NCI-H82 (cell line): Measurements from ENCODE around the gene CDC42BPB.

Experiments
- DNase-seq: peaks from one replicate; lab custom pipeline; 2025; lab: John Stamatoyannopoulos, UW

CDC42BPB gene

DNA sequence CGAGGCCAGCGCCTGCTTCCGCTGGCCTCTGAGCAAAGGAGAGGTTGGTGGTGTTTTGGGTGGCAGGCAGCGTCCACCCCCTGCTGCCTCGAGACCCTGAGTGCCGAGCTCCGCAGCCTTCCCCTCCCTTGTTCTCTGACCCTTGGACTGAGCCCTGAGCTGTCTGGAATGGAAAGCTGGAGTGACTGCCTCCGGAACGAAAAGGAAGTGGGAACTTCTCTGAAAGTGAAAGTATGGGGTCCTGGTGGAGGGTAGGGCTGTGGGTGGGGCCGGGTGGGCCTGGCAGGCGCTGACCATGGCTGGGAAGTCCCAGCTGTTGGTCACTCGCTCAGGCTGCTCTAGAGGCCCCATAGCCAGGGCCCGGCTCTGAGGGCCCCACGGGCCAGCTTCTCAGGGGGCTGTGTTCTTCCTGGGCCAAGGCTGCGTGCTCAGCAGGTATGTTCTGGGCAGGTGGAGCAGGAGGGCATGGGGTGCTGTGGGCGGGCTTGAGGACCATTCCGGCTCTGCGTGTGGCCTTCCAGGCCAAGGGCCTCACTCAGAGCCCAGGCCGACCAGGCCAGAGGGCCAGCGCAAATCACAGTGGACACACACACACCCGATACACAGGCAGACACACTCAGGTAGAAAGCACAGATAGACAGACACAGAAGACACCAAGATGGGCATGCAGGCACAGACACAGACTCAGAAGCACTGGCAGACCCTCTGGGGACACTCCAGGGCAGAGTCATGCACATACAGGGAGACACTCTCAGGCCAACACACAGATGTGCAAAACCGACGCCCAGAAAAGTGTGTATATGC, 37.3 kb upstream of the CDC42BPB start, which contains the start of gene EXOC3L4:
TSS of gene EXOC3L4 (plus strand) at position 320 of the 804 bp plus-strand sequence. CDS start 5,495 bp downstream, outside the sequence.
- DNase-seq, result no peak

DNA sequence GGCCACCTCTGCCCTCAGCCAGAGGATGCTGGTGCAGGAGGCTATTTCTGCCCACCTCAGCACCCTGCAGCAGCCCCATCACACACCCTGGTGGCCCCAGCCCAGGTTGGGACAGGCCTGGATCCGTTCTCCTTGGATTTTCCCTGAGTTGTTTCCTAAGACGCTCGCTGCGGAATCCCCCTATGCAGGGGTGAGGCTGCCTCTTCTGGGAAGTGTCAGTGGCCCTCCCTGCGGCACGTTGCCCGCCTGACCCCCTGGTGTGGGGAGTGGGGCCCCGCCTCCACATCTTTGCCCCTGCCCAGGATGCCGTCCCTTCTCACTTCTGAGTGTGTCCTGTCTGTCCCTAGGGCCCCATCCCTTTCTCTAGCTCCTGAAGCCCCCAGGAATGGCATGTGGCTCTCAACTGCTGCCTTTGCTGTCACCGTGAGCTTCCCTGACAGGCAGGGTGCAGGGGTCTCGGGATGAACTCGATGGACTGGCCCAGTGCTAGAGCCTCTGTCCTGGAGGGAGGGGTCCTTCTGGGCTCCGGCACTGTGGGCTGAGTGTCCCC, 36.6 kb upstream of the CDC42BPB start:
- DNase-seq, result no peak

DNA sequence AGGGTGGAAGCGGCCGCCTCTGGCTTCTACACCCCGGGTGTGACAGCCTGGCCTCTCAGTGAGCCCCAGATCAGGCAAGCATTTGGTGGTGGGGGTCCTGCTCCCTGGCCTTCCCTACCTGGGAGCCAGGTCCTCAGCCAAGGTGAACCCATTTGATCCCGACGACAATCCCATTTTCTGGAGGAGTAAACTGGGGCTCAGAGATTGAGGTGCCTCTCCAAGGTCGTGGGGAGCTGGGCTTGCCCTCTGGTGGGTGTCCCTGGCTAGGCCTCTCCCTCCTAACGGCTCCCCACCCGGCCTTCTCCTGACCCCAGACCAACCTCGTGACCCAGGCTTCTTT, 34.5 kb upstream of the CDC42BPB start:
- DNase-seq, result no peak

DNA sequence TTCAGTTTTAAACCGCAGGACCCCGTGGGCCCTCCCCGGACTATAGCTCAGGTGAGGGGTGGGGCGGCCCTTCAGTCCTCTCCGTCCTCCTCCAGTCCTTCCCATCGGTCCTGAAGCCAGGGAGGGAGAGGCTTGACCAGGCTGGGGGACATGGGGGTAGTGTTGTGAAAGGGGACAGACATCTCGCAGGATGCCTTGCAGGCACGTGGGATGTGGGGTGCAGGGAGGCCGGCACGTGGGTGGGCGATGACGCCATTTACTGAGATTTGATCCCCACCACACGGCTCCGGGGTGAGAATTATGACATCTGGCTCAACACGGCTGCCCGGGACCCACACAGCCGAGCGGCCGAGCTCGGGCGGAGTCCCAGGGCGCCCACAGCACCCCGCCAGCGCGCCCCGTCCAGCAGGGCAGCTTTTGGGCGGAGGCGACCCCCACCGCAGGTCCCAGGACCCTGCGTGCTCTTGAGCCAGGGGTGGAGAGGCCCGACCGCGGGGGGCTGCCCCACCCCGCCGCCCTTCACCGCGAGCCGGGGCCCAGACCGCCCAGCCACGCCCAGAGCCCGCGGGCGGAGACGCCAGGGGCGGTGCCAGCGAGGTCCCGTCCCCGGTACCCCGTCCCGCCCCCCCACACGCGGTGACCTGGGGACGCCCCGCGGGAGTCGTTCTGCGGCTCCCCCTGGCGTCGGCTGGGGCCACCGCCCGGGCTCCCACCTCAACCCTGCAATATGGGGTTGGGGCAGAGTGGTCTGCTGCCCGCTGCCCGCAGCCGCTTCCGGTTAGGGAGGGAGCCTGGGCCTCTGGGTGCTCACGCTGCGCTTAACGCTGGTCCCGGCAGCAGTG, 33.9 kb upstream of the CDC42BPB start:
- DNase-seq, result peak; percentile 65

DNA sequence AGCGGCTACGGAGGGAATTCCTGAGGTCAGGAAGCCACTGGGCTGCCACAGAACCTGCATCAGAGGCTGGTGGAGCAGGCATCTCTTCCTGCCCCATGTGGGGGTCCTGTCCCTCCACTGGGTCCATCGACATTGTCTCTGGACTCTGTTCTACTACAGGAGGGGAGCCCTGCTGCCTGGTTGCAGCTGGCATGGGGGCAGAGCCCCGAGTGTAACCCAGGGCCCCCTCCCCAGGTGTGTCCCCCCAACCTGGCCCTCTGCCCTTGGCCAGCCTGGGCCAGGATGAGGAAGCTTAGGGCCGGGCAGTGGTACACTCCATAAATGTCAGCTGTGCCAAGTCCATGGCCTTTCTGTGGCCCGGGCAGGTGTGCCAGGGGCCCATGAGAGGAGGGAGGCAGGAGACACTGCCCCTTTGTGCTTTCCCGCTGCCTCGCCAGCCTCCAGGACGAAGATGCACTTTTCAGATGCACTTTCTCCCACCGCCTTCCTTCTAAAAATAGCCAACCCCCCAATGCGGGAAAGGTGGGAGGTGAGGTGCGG, 33.2 kb upstream of the CDC42BPB start:
- no peak for DNase-seq

DNA sequence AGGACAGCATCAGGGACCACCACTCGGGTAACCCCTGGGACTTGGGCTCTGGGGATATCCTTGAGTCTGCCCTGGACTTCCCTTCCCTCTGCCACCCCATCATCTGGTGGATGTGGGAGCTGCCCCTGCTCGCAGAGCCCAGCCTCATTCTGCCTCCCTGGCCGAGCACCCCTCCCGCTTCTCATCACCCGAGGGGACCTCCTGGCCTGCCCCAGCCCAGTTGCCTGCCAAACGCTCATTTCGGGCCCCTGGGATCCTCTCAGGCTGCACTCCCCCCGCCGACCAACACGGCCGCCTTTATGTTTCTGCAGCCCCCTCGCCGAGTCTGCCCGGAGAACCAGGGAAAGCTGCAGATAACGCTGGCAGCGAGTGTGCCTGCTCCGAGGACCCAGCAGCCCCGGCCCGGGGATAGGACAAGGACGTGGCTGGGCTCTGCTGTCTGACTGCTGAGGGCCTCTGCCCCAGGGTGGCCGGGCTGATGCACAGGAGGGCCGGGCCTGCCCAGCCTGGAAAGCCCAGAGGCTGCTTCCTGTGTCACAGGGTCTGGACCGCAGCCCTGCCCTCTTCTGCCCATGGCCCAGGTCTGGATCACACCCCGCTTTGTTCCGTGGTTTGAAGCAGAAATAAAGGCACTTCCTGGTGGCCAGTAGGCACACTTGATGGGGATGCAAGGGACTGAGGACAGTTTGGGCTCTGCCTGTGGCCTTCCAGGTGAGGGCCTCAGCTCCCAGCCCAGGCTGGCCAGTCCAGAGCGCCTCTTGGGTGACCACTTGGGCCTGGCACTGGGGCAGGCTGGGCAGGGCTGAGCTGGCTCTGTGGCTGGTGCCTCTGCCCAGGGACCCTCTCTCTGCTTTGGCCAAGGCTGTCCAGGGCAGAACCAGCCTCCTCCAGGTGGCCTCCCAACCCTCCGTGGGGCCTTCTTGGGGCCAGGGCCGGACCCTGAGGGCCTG, 32.3 kb upstream of the CDC42BPB start:
- DNase-seq, result no peak

DNA sequence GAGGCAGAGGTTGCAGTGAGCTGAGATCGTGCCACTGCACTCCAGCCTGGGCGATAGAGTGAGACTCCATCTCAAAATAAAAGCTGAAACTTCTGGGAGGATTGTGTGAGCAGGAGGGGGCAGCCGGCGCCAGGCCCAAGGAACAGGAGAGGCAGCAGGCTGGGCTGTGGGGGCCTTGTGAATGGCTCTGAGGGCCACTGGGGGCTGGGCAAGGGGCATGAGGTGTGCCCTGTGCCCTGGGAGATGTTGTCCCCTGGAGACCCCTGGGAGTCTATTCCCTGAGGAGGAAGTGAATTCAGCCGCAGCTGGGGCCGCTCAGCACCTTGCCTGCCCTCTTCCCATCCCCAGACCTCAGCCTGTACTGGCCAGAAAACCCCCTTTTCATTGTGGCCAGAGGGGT, 31.6 kb upstream of the CDC42BPB start:
- DNase-seq, result no peak

DNA sequence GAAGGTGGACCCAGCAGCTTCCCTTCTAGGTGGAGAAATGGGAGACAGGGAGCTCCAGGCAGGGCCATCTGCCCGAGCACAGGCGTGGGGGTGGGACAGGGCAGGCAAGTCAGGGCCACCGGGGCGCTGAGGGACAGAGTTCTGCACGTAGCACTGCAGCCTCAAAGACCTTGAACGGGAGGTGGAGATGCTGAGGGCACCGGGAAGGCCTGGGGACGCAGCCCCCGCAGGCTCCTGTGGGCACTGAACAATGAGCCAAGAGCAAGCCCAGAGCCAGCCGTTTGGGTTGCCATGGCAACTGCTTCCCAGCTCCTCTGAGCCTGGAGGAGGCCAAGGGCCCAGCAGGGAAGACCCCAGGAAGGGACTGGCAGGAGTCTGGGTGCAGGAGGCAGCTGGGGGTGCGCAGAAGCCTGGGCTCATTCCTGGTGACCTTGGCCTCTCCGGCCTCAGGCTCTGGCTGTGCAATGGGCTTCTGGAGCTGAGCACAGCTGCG, 30.0 kb upstream of the CDC42BPB start:
- DNase-seq, result no peak

DNA sequence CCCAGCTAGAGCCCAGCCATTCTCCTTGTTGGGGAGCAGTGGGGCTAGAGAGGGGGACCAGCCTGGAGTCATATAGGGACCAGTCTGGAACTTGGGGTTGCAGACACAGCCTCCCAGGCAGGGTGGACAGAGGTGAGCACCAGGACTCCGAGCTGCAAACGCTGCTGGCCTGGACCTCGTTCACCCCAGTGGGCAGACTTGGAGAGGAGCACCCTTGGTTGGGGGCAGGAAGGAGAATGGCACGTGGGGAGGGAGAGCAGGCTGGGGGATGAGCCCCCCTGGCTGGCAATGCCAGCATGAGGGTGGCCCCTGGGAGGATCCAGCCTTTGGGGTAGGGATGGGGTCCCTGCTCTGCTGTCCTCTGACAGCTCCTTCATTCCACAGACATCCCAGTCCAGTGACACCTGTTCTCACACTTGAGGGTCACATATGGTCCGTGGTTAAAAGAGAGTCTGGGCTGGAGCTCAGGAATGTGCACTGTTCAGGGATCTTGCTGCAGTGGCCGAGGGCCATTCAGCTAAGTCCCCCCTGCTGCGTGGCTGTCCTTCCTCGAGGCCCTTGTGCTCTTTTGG, 29.5 kb upstream of the CDC42BPB start:
- no peak for DNase-seq

DNA sequence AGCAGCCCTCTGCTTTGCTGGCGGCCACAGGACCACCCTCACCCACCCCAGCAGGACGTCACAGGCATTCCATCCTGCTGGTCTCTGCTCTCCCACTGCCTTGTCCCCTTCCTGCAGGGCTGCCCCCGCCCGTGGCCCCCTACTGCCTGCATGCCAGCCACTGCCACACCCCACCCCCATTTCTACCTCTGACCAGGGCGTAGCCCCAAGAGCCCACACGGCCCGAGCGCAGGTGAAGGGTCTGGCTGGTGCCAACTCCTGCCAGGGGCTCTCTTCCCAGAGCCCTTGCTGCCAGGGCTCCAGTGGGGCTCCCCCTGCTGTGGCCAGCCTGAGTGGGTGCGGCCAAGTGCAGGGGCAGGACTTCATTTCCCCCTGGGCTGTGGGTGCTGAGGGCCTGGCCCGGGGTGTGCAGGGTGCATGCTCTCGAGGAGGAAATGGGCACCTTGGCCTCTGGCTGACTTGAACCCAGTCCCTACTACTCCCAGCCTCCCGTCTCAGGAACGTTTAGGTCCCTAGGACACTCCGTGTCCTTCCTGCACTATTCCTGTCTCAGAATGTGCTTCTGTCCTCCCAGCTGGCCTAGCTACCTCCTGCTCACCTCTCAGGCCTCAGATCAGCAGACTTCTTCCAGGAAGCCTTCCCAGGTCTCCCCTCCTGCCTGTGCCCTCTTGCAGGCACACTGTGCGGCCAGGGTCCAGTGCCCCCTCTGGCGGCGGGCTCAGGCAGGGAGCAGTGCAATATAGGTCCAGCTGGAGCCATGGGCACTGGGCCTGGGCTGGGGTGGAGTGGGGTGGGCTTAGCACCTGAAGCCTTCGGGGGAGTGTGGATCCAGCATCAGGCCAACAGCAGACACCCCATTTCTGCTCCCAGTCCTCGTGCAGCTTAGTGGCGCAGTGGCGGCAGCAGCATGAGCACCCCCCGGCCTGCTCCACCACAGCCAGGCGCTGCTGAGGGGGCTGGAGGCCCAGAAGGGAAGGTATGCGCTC, 28.1 kb upstream of the CDC42BPB start:
- peak; percentile 34 for DNase-seq

DNA sequence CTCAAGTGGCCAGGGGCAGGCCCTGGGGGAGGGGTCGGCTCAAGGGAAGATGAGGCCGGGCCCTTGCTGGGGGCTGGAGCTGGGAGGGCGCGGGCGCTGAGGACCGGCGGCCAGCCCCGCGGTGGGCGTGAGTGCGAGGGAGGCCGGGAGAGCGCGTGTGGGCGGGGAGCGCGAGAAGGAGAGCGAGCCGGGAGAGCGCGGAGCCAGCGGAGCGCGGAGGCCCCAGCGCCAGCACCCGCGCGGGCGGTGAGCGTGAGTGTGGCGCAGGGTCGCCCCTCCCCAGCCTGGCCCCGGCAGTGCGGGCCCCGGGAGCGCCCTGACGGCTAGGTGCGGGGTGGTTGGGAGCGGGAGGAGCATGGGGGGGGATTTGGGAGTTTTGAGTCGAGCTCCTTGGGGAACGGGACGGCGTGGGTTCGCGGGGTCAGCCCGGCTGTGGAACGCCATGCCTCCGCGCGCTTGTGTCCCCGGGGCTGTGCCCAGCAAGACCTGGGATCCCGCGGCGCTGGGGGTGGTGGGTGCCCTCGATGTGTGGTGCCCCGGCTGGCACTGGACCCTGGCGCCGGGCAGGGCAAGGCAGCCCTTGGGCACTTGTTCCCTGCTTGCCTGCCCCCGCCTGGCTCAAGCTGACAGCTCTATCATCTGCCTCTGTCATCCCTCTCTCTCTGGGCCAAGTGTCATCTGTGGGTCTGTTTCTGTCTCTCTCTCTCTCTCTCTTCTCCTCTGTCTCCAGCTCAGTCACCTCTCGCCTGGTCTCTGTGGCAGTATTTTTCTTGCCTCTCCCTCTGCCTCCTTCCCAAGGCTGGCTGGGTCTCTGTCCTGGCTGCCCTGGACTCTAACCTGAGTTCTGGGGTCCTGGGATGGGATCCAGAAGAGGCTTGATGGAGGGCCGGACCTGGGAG, 26.9 kb upstream of the CDC42BPB start, which contains the start of gene LBHD2:
TSS of gene LBHD2 (plus strand) at position 190 of the 899 bp plus-strand sequence. CDS start 1,803 bp downstream, outside the sequence.
- peak; percentile 24 for DNase-seq

DNA sequence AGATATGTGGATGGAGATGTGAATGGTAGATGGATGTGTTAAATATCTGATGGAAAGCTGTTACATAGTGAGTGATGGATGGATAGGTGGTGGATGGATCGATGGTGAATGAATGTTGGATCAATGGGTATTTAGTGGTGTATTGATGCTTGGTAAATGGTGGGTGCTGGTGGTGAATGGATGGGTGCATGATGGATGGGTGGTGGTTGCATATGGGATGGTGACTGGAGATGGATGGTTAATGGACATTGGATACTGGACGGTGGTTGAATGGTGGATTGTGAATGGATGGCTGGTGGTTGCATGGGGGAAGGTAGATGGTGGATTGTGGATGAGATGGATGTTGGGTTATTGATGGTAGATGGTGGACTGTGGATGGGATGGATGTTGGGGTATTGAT, 24.6 kb upstream of the CDC42BPB start:
- no peak for DNase-seq

DNA sequence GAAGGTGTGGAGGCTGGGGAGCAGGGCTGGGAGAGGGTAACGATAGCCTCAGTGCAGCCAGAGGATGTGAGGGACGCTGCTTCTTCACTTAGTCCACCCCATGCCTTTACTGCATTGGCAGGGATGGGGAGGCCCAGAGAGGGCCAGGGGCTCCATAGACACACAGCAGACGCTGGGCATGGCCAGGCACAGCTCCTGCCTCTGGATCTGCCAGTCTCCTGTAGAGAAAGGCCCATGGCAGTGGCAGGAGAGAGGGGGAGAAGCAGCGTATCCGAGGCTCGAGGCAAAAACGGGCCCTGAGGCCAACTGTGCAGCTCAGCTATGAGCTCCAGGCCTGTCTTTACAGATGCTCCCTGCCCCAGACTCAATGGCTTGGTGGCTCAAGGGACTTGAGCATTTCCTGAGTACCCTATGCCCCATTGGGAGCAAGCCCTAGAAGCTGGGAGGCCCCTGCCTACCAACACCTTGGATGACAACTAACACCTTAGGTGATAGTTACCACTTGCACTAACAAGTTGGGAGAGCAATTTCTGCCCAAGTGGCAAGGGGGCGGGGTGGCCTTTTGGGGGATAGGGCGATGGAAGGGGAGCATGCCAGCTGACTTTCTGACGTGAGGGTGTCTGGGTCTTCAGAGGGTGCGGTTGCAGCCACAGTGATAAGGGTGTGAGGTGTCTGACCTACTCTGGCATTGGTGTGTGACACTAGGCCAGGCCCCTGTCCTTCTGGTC, 21.7 kb upstream of the CDC42BPB start:
- DNase-seq, result no peak

DNA sequence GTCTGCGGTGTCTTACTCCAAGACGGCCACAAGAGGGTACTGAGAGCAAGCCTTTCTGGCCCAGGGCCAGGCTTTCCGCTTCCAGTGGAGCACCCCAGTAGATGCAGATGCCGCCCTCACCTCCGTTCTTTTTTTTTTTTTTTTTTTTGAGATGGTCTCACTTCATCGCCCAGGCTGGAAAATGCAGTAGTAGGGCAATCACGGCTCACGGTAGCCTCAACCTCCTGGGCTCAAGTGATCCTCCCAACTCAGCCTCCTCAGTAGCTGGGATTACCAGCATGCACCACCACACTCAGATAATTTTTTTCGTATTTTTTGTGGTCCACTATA, 21.0 kb upstream of the CDC42BPB start:
- peak; percentile 84 for DNase-seq

DNA sequence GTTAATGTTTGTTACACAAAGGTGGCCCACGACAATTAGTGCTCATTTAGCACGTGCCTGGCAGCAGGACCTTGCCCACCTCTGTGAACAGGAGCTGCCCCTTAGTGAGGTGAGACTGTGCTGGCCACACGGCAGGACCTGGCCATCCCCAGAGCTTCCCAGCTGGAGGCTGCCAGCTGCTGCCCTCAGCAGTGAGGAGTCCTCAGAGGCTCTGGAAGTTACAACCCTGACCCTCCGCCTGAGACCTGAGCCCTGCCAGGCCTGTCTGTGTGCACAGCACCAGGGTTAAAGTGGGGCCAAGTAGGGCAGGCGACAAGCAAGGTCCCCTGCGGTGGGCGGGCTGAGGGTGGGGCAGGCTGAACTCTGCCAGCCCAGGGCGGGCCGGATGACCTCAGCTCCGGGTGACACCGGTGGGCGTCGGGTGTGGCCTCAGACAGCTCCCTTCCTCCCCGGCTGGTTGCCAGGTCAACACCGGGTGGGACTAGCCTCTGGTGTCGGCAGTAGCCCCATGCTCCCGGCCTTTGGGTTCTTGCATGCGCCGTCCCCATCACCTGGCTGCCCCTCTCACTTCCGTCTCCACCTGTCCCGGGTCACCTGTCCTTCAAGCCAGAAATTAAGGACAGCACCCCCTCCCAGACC, 17.5 kb upstream of the CDC42BPB start:
- DNase-seq, result no peak

DNA sequence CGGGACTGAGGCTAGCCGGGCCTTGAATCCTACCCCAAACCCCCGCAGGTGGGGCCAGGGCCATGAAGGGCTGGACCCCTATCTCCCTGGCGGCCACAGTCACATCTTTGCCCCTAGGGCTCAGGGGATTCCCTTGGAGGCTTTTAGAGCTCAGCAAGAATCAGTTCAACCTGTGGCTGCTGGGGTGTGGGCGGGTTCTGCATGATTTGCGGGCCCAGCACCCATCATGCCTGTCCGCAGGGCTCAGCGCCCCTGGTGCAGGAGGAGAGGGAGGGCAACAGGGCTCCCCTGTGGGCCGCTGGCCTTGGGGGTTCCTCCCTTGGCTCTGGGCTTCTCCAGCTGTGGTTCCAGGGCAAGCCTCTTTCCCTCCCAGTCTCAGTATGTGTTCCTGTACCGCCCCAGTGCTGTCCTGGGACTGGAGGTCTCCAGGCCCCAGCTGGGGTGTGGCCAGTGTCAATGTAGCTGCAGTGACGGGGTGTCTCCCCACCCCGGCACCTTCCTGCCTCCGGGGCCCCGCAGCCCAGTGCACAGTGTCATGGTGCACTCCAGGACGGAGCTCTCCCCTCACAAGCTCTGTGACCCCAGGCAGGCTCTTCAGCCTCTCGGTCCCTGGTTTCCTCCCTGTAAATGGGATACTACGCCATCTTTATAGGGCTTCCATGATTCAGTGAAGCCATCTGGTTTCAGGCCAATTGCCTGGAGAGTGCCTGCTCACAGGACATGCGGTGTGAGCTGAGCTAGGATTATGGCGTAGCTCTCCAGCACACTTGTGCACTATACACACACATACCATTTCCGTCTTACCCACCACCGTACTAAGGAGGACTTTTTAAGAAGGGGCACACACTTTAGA, 16.8 kb upstream of the CDC42BPB start:
- peak; percentile 26 for DNase-seq
